ENCODE measurements around the gene HACL1. TPM values are rescaled to one million over a fixed set of nuclear protein-coding genes. Genes with fewer than 3 reads are reported as not detected.
A peak's percentile ranks its signal among the peaks of the same experiment; 100 is the strongest.

Gene HACL1
- total RNA-seq, 1 experiment from 2014 or later = 20.5 TPM

- TF ChIP-seq CTCF (IDR thresholded peaks at IDR 0.05 in 2 of 3, conservative IDR thresholded peaks at IDR 0.05 in 1 of 3; ENCODE audit: borderline replicate concordance in 1 of 3, insufficient read depth in 1 of 3, low read depth in 2 of 3, low read length in 2 of 3) (no peak), EGR1 (IDR thresholded peaks at IDR 0.05; ENCODE audit: low read depth) (no peak), FOSL1 (IDR thresholded peaks at IDR 0.05; ENCODE audit: low read depth) (no peak)
Measured at GRCh38 chr3:15649341-15649740, 48.0 kb upstream of the HACL1 start (continued).

GRCh38 chr3:15647611-15648167 lies 46.3 kb upstream of the HACL1 start:
- CTCF ChIA-PET = no interaction called here
- Histone ChIP-seq H3K9me2 (ENCODE audit: insufficient read depth) (no peaks in the 10 kb centered on the region), H3K4me1 (ENCODE audit: control insufficient read depth in 1 of 2, insufficient read depth in 2 of 2, low read length in 2 of 2) (peaks cover 29 to 45% of the 10 kb centered on the region in 2 experiments), H3K79me2 (ENCODE audit: insufficient read depth, low read length) (no peaks in the 10 kb centered on the region), H3K4me2 (ENCODE audit: low read length) (peak overlapping the region; percentile 75), H3K9me3 (ENCODE audit: control insufficient read depth in 1 of 2, insufficient read depth in 1 of 2, low read depth in 1 of 2, low read length in 2 of 2) (no peaks in the 10 kb centered on the region), H3K27ac (ENCODE audit: low read depth, low read length) (peak overlapping the region; percentile 96), H3K27me3 (ENCODE audit: insufficient read depth, low read length) (no peaks in the 10 kb centered on the region), H3K9ac (ENCODE audit: low read length) (peak overlapping the region; percentile 67), H4K20me1 (ENCODE audit: insufficient read depth) (no peaks in the 10 kb centered on the region), H2AFZ (ENCODE audit: low read depth, low read length, poor library complexity, severe bottlenecking) (no peak overlapping the region), H3K36me3 (ENCODE audit: control insufficient read depth in 1 of 2, insufficient read depth in 2 of 2, low read length in 2 of 2) (no peaks in the 10 kb centered on the region), H3K4me3 (replicated peaks in 1 of 2; ENCODE audit: low read depth in 1 of 2, low read length in 2 of 2) (peak overlapping the region in 1 of 2 experiments; percentile 34; a peak in 2 of 4 replicates)
- RAD21 ChIA-PET (ENCODE audit: low non-redundant PET in 1 of 2, low total read pairs in 2 of 2, uncharacterized antibody in 2 of 2, unreplicated experiment in 2 of 2) = no interaction called here
- no TSS peak for BruUV-seq (replicated peaks)
- ATAC-seq (peak; percentile 28), DNase-seq (ENCODE audit: low read depth, low spot score) (no peak)
- POLR2A ChIA-PET = no interaction called here
- intact Hi-C loops (cut with micrococcal nuclease) = no loop called here
- TF ChIP-seq POLR2AphosphoS5 (IDR thresholded peaks at IDR 0.05; ENCODE audit: low read depth, low read length) (no peak), FOSL1 (IDR thresholded peaks at IDR 0.05; ENCODE audit: low read depth) (no peak), ZBTB33 (IDR thresholded peaks at IDR 0.05; ENCODE audit: extremely low read depth, insufficient replicate concordance, low read length) (no peak), YY1 (IDR thresholded peaks at IDR 0.05; ENCODE audit: extremely low read depth, insufficient replicate concordance, low read depth, low read length) (no peak), MAX (IDR thresholded peaks at IDR 0.05) (no peak), ATF3 (IDR thresholded peaks at IDR 0.05) (no peak), ZFX (IDR thresholded peaks at IDR 0.05) (no peak), REST (IDR thresholded peaks at IDR 0.05; ENCODE audit: low read depth) (no peak), ZNF274 (IDR thresholded peaks at IDR 0.05; ENCODE audit: low read depth, low read length) (no peak), TCF7L2 (IDR thresholded peaks at IDR 0.05; ENCODE audit: borderline replicate concordance, extremely low read depth, insufficient read depth, insufficient read length) (no peak), POLR2A (IDR thresholded peaks at IDR 0.05; ENCODE audit: borderline replicate concordance, extremely low read depth, insufficient read depth, insufficient read length) (no peak), CBX3 (IDR thresholded peaks at IDR 0.05; ENCODE audit: low read depth) (no peak)
